Neural crest cell (in vitro differentiated cells): ENCODE results near the gene ICE1. TPM values are rescaled to one million over a fixed set of nuclear protein-coding genes. Genes with fewer than 3 reads are reported as not detected.
"Not testable (repeated sequence)": the region's sequence is repeated elsewhere in the genome, so short reads cannot be mapped to it uniquely, and the experiment has no call there.

Experiments used
- DNase-seq: peaks from one replicate; pipeline ENCODE4 v3.0.0; 2021; ENCODE audit warnings: low read depth, mixed read lengths, low spot score
- H3K27ac Mint-ChIP-seq: one replicate; pipeline ENCODE4 v1.8.0; 2021; ENCODE audit warnings: mild to moderate bottlenecking, mixed read lengths; ENCODE audit not compliant: unreplicated experiment
- H3K27me3 Mint-ChIP-seq: 2 replicates; pipeline ENCODE4 v1.8.0; 2021; ENCODE audit warnings: low read depth, mild to moderate bottlenecking, mixed read lengths
- H3K36me3 Mint-ChIP-seq: 2 replicates; pipeline ENCODE4 v1.8.0; 2021; ENCODE audit warnings: low read depth, mild to moderate bottlenecking, mixed read lengths
- H3K4me1 Mint-ChIP-seq: 2 replicates; pipeline ENCODE4 v1.8.0; 2021; ENCODE audit warnings: mixed read lengths
- H3K4me3 Mint-ChIP-seq: one replicate; pipeline ENCODE4 v1.8.0; 2021; ENCODE audit warnings: mild to moderate bottlenecking, mixed read lengths
- H3K9me3 Mint-ChIP-seq: 2 replicates; pipeline ENCODE4 v1.8.0; 2021; ENCODE audit warnings: mixed read lengths
- CTCF ChIP-seq: fragments of 200-600 bp; sonication (generic); conservative IDR thresholded peaks from 2 replicates; pipeline ENCODE4 v1.5.0; 2021; ENCODE audit warnings: antibody characterized with exemption, mild to moderate bottlenecking
- total RNA-seq: library from RNA; stranded (reverse); gene quantifications from 2 replicates; pipeline ENCODE4 v1.2.1, GENCODE V29; 2021

Gene ICE1
- total RNA-seq, 1 donor from 2014 or later, result 35.1 TPM

GRCh38 chr5:5405441-5405840 is 17.0 kb upstream of the ICE1 start:
- TF ChIP-seq CTCF, result no peak
- H3K4me3 Mint-ChIP-seq, result no peak overlapping the region
- DNase-seq, result no peak
- H3K9me3 Mint-ChIP-seq, result no peaks in the 10 kb centered on the region
- no peaks in the 10 kb centered on the region for H3K4me1 Mint-ChIP-seq
- H3K27me3 Mint-ChIP-seq, result no peaks in the 10 kb centered on the region
- H3K36me3 Mint-ChIP-seq, result no peaks in the 10 kb centered on the region
- no peak overlapping the region for H3K27ac Mint-ChIP-seq

- H3K4me3 Mint-ChIP-seq, result no peak overlapping the region
- TF ChIP-seq CTCF, result no peak
- peaks cover 4% of the 10 kb centered on the region for H3K9me3 Mint-ChIP-seq
- H3K4me1 Mint-ChIP-seq, result no peaks in the 10 kb centered on the region
- no peak overlapping the region for H3K27ac Mint-ChIP-seq
- H3K27me3 Mint-ChIP-seq, result no peaks in the 10 kb centered on the region
- DNase-seq, result no peak
- no peaks in the 10 kb centered on the region for H3K36me3 Mint-ChIP-seq
Measured at GRCh38 chr5:5407924-5408323, 14.6 kb upstream of the ICE1 start.

DNA sequence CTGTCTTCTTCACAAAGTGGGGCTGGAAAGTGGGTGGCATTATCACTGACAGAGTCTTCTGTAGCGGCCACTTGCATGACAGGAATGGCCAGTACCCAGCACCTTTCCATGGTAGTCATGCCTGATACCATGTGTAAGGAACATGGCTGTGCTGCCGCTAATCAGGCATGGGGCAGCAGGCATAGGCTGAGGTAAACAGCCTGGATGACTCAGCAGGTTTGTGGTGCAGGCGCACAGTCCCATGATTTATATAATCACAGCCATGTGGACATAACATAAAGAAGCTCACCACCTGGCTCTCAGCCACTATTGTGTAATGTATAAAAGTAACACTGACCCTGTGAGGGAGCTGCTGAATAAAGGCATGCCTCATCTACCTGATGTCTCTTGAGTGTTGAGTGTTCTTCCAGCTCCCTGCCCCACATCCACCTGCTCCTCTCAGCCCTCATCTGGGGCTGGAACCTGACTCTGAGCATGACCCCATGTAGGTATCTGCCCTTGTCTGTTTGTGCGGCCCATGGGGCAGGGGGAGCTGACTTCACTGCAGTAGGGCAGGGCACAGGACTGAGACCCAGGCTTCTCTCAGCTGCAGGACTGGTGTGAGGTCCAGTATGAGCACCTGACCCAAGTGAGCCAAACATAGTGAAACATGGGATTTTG is 13.2 kb upstream of the ICE1 start:
- no peak for TF ChIP-seq CTCF
- Mint-ChIP-seq H3K36me3 (no peaks in the 10 kb centered on the region), H3K4me1 (no peaks in the 10 kb centered on the region), H3K9me3 (peaks cover 6% of the 10 kb centered on the region), H3K27me3 (no peaks in the 10 kb centered on the region), H3K4me3 (no peak overlapping the region), H3K27ac (no peak overlapping the region)
- no peak for DNase-seq

DNA sequence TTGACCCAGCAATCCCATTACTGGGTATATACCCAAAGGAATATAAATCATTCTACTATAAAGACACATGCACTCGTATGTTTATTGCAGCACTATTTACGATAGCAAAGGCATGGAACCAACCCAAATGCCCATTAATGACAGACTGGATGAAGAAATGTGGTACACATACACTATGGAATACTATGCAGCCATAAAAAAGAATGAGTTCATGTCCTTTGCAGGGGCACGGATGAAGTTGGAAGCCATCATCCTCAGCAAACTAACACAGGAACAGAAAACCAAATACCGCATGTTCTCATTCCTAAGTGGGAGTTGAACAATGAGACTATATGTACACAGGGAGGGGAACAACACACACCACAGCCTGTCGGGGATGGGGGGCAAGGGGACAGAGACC is 8.6 kb upstream of the ICE1 start:
- not testable (repeated sequence) for H3K36me3 Mint-ChIP-seq, H3K27me3 Mint-ChIP-seq

GRCh38 chr5:5414999-5415398 is 7.5 kb upstream of the ICE1 start:
- no peak for DNase-seq
- Mint-ChIP-seq H3K9me3 (peaks cover 6% of the 10 kb centered on the region), H3K4me3 (no peak overlapping the region), H3K27ac (no peak overlapping the region), H3K36me3 (no peaks in the 10 kb centered on the region), H3K27me3 (no peaks in the 10 kb centered on the region), H3K4me1 (no peaks in the 10 kb centered on the region)
- TF ChIP-seq CTCF, result no peak

More for the DNA sequence above, 8.6 kb upstream of the ICE1 start:
- not testable (repeated sequence) for H3K9me3 Mint-ChIP-seq, H3K27ac Mint-ChIP-seq, DNase-seq, H3K4me1 Mint-ChIP-seq, H3K4me3 Mint-ChIP-seq

- no peak for TF ChIP-seq CTCF
- no peak for DNase-seq
Measured at GRCh38 chr5:5416733-5417132, 5.7 kb upstream of the ICE1 start.

More at GRCh38 chr5:5416733-5417132, 5.7 kb upstream of the ICE1 start:
- Mint-ChIP-seq H3K27me3 (no peaks in the 10 kb centered on the region), H3K36me3 (no peaks in the 10 kb centered on the region), H3K4me3 (no peak overlapping the region), H3K9me3 (peaks cover 3% of the 10 kb centered on the region), H3K4me1 (peaks cover 11% of the 10 kb centered on the region), H3K27ac (no peak overlapping the region)
